ENCODE measurements around the gene ANAPC1.
"Not testable (repeated sequence)": the region's sequence is repeated elsewhere in the genome, so short reads cannot be mapped to it uniquely, and the experiment has no call there.

The ANAPC1 gene

DNA sequence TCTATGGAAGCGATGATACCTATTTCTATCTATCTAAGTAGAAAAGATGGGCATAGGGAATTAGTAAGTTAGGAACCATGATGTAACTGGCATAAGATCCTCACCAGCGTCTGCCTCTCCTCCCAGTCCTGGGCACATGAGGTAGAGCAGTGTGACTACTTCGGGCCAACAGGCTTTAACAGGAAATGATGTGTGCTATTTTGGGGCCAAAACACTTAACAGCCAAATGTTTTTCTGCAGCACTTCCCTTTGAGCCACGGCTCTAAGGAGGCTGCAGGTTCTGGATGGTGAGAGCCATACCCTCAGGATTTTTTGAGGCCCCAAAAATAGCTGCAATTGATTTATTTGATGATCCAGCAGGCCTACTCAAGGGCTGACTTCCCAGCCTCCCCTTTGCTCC is 116.9 kb downstream of the ANAPC1 start:
- not testable (repeated sequence) for H3K9me3 ChIP-seq (ENCODE audit: insufficient read depth, low read length); H3K36me3 ChIP-seq (ENCODE audit: low read length); H2AFZ ChIP-seq (ENCODE audit: low read depth, low read length, severe bottlenecking); H3K27ac ChIP-seq (ENCODE audit: low read depth, low read length); H3K9ac ChIP-seq (ENCODE audit: low read length); H4K20me1 ChIP-seq (ENCODE audit: low read depth, low read length); H3F3A ChIP-seq (ENCODE audit: insufficient read depth); H3K27me3 ChIP-seq (ENCODE audit: low read length); H3K4me2 ChIP-seq (ENCODE audit: low read depth, low read length, poor library complexity, severe bottlenecking); H3K9me2 ChIP-seq (replicated peaks; ENCODE audit: insufficient read depth, low read length); H3K4me3 ChIP-seq (ENCODE audit: insufficient read depth, low read length, poor library complexity, severe bottlenecking); H3K79me2 ChIP-seq (ENCODE audit: insufficient read depth, low read length)

- H3K9me3 ChIP-seq (ENCODE audit: insufficient read depth, low read length); H3K79me2 ChIP-seq (ENCODE audit: insufficient read depth, low read length); H3K4me2 ChIP-seq (ENCODE audit: low read depth, low read length, poor library complexity, severe bottlenecking); H4K20me1 ChIP-seq (ENCODE audit: low read depth, low read length); H3K27ac ChIP-seq (ENCODE audit: low read depth, low read length); H3F3A ChIP-seq (ENCODE audit: insufficient read depth); H3K36me3 ChIP-seq (ENCODE audit: low read length); H3K27me3 ChIP-seq (ENCODE audit: low read length); H3K4me3 ChIP-seq (ENCODE audit: insufficient read depth, low read length, poor library complexity, severe bottlenecking); H3K9ac ChIP-seq (ENCODE audit: low read length); H3K9me2 ChIP-seq (replicated peaks; ENCODE audit: insufficient read depth, low read length); H2AFZ ChIP-seq (ENCODE audit: low read depth, low read length, severe bottlenecking): not testable (repeated sequence)
Measured at GRCh38 chr2:111766295-111766694, 117.7 kb downstream of the ANAPC1 start.

DNA sequence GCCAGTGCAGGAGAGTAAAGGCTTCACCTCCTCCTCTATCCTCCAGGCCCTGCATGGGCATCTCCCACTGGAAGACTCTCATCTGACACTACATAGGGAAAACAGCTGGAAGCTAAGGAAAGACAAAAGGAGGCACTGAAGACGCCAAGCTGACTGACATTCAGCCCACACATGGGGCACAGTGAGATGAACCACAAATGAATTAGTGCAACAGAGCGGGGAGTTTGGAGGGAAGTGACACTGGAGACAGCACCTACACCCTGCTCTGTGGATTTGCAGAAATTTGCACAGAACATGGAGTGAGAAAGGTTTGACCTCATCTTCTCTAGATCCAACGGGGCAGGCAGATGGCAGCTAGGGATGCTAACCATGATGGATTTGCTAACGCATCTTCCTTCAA is 119.8 kb downstream of the ANAPC1 start:
- H3K9ac ChIP-seq (ENCODE audit: low read length); H3K36me3 ChIP-seq (ENCODE audit: low read length); H3K79me2 ChIP-seq (ENCODE audit: insufficient read depth, low read length); H3K27ac ChIP-seq (ENCODE audit: low read depth, low read length); H3K4me3 ChIP-seq (ENCODE audit: insufficient read depth, low read length, poor library complexity, severe bottlenecking); H3F3A ChIP-seq (ENCODE audit: insufficient read depth); H3K9me3 ChIP-seq (ENCODE audit: insufficient read depth, low read length); H2AFZ ChIP-seq (ENCODE audit: low read depth, low read length, severe bottlenecking); H4K20me1 ChIP-seq (ENCODE audit: low read depth, low read length); H3K9me2 ChIP-seq (replicated peaks; ENCODE audit: insufficient read depth, low read length); H3K4me2 ChIP-seq (ENCODE audit: low read depth, low read length, poor library complexity, severe bottlenecking); H3K27me3 ChIP-seq (ENCODE audit: low read length): not testable (repeated sequence)

DNA sequence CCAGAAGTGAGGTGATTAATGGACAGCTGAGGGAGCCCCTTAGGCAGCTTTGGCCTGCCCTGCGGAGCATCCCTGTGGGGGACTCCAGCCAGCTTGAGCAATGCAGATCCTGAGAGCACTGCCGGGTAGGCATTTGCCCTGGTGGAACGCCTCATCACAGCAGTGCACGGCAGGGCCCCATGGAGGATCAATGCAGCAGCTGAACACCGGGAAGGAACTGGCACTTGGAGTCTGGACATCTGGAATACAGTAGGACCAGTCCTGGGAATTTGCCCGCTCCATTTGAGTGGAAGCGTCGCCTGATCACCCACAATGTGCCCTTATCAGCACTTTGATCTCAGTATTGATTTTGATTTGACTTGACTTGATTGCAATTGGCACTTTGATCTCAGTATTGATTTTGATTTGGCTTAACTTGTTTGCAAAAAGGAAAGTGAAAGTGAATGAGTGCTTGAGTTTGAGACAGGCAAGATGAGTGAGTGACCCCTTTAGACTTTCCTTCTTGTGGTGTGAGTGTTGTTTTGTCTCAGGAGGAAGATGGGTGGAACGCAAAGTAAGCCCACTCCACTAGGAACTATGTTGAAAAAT is 123.2 kb downstream of the ANAPC1 start:
- H3K27me3 ChIP-seq (ENCODE audit: low read length); H3K9me2 ChIP-seq (replicated peaks; ENCODE audit: insufficient read depth, low read length); H3K9ac ChIP-seq (ENCODE audit: low read length); H3K4me3 ChIP-seq (ENCODE audit: insufficient read depth, low read length, poor library complexity, severe bottlenecking); H3K9me3 ChIP-seq (ENCODE audit: insufficient read depth, low read length); H4K20me1 ChIP-seq (ENCODE audit: low read depth, low read length); H3K79me2 ChIP-seq (ENCODE audit: insufficient read depth, low read length); H3K27ac ChIP-seq (ENCODE audit: low read depth, low read length); H2AFZ ChIP-seq (ENCODE audit: low read depth, low read length, severe bottlenecking); H3K4me2 ChIP-seq (ENCODE audit: low read depth, low read length, poor library complexity, severe bottlenecking); H3F3A ChIP-seq (ENCODE audit: insufficient read depth); H3K36me3 ChIP-seq (ENCODE audit: low read length): not testable (repeated sequence)

- H3K9me3 ChIP-seq (ENCODE audit: insufficient read depth, low read length); H4K20me1 ChIP-seq (ENCODE audit: low read depth, low read length); H2AFZ ChIP-seq (ENCODE audit: low read depth, low read length, severe bottlenecking); H3K4me3 ChIP-seq (ENCODE audit: insufficient read depth, low read length, poor library complexity, severe bottlenecking); H3K27me3 ChIP-seq (ENCODE audit: low read length); H3K27ac ChIP-seq (ENCODE audit: low read depth, low read length); H3K4me2 ChIP-seq (ENCODE audit: low read depth, low read length, poor library complexity, severe bottlenecking); H3K9me2 ChIP-seq (replicated peaks; ENCODE audit: insufficient read depth, low read length); H3K36me3 ChIP-seq (ENCODE audit: low read length); H3K79me2 ChIP-seq (ENCODE audit: insufficient read depth, low read length); H3F3A ChIP-seq (ENCODE audit: insufficient read depth); H3K9ac ChIP-seq (ENCODE audit: low read length): not testable (repeated sequence)
Measured at GRCh38 chr2:111752533-111752932, 131.5 kb downstream of the ANAPC1 start.

DNA sequence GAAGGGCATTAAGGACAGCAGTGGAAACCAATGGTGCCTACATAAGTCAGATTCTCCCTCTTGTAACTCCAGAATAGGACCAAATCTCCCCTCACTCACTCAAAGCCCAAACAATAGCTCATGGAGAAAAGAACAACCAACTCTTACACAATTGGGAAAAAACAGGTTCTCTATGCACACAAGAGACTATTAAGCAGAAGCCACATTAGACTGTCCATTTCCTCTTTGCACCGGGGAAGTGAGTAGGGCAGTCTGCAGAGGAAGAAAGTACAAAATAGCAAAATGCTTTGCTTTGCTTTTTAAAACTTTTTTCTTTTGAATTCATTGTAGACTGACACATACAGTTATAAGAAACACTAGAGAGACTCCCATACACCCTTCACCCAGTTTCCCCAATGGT is 133.4 kb downstream of the ANAPC1 start:
- not testable (repeated sequence) for H3K27me3 ChIP-seq (ENCODE audit: low read length); H2AFZ ChIP-seq (ENCODE audit: low read depth, low read length, severe bottlenecking); H3F3A ChIP-seq (ENCODE audit: insufficient read depth); H3K9ac ChIP-seq (ENCODE audit: low read length); H3K79me2 ChIP-seq (ENCODE audit: insufficient read depth, low read length); H3K4me3 ChIP-seq (ENCODE audit: insufficient read depth, low read length, poor library complexity, severe bottlenecking); H3K9me3 ChIP-seq (ENCODE audit: insufficient read depth, low read length); H3K9me2 ChIP-seq (replicated peaks; ENCODE audit: insufficient read depth, low read length); H3K36me3 ChIP-seq (ENCODE audit: low read length); H3K4me2 ChIP-seq (ENCODE audit: low read depth, low read length, poor library complexity, severe bottlenecking); H3K27ac ChIP-seq (ENCODE audit: low read depth, low read length); H4K20me1 ChIP-seq (ENCODE audit: low read depth, low read length)

DNA sequence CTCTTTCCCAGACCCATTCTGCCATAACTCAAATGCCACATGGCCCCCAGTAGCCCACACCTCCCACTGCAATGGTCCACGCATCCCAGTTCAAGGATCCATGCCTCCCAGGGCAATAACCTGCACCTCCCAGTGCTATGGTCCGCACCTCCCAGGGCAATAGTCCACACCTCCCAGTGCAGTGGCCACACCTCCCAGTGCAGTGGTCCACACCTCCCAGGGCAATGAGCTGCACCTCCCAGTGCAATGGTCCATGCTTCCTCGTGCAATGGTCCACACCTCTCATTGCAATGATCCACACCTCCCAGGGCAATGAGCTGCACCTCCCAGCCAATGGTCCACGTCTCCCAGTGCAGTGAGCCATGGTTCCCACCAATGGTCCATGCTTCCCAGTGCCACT is 135.6 kb downstream of the ANAPC1 start:
- H3K27me3 ChIP-seq (ENCODE audit: low read length); H4K20me1 ChIP-seq (ENCODE audit: low read depth, low read length); H3K4me2 ChIP-seq (ENCODE audit: low read depth, low read length, poor library complexity, severe bottlenecking); H3K36me3 ChIP-seq (ENCODE audit: low read length); H3K79me2 ChIP-seq (ENCODE audit: insufficient read depth, low read length); H3K9ac ChIP-seq (ENCODE audit: low read length); H3K4me3 ChIP-seq (ENCODE audit: insufficient read depth, low read length, poor library complexity, severe bottlenecking); H3K27ac ChIP-seq (ENCODE audit: low read depth, low read length); H2AFZ ChIP-seq (ENCODE audit: low read depth, low read length, severe bottlenecking); H3F3A ChIP-seq (ENCODE audit: insufficient read depth); H3K9me2 ChIP-seq (replicated peaks; ENCODE audit: insufficient read depth, low read length); H3K9me3 ChIP-seq (ENCODE audit: insufficient read depth, low read length): not testable (repeated sequence)

GRCh38 chr2:111747410-111748115 is 136.4 kb downstream of the ANAPC1 start:
- H3K9me2 ChIP-seq (replicated peaks; ENCODE audit: insufficient read depth, low read length); H3K27ac ChIP-seq (ENCODE audit: low read depth, low read length); H3K79me2 ChIP-seq (ENCODE audit: insufficient read depth, low read length); H4K20me1 ChIP-seq (ENCODE audit: low read depth, low read length); H3K9ac ChIP-seq (ENCODE audit: low read length); H3K27me3 ChIP-seq (ENCODE audit: low read length); H3F3A ChIP-seq (ENCODE audit: insufficient read depth); H2AFZ ChIP-seq (ENCODE audit: low read depth, low read length, severe bottlenecking); H3K9me3 ChIP-seq (ENCODE audit: insufficient read depth, low read length); H3K4me2 ChIP-seq (ENCODE audit: low read depth, low read length, poor library complexity, severe bottlenecking); H3K4me3 ChIP-seq (ENCODE audit: insufficient read depth, low read length, poor library complexity, severe bottlenecking); H3K36me3 ChIP-seq (ENCODE audit: low read length): not testable (repeated sequence)
